SK-N-SH (cell line): ENCODE data around the gene TTC7B. TPM values are rescaled to one million over a fixed set of nuclear protein-coding genes. Genes with fewer than 3 reads are reported as not detected.

ENCODE experiments used
- polyA plus RNA-seq, 3 experiments: library from polyadenylated mRNA; depleted of rRNA; stranded (reverse); fragments of >200 nt; gene quantifications; 2 replicates each; pipeline ENCODE4 v1.2.3, GENCODE V29; 2012

The TTC7B gene
- polyA plus RNA-seq, 1 of the 3 experiments (the other 2 are of a cell fraction) = 43.1 TPM

Other genes starting within 250 kb of the TTC7B start
- 0.67 and 0.78 TPM in 2 replicates for gene RPS6KA5, start 244.2 kb upstream of the TTC7B start, polyA plus RNA-seq (2012; rRNA removed)